Measurements from ENCODE around the gene SLC16A2.
"Not testable (repeated sequence)": the region's sequence is repeated elsewhere in the genome, so short reads cannot be mapped to it uniquely, and the experiment has no call there.

DNA sequence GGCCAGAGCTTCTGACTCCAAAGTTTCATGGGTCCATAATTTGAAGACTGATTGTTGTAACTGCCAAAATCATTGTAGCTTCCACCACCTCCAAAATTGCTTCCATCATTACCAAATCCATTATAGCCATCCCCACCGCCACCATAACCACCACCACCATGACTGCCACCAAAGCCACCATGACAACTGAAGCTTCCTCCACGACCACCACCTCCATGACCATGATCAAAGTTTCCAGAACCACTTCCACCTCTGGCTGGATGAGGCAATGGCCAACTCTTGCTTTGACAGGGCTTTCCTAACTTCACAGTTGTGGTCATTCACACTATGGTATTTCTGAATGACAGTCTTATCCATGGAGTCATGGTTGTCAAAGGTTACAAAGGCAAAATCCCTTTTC is 51.8 kb downstream of the SLC16A2 start:
- TF ChIP-seq POLR2A, CTCF (IDR thresholded peaks at IDR 0.05): not testable (repeated sequence)
